ENCODE data around the gene TRPM5. TPM values are rescaled to one million over a fixed set of nuclear protein-coding genes. Genes with fewer than 3 reads are reported as not detected.

The TRPM5 gene
- total RNA-seq, 1 donor from 2014 or later = not detected

DNA sequence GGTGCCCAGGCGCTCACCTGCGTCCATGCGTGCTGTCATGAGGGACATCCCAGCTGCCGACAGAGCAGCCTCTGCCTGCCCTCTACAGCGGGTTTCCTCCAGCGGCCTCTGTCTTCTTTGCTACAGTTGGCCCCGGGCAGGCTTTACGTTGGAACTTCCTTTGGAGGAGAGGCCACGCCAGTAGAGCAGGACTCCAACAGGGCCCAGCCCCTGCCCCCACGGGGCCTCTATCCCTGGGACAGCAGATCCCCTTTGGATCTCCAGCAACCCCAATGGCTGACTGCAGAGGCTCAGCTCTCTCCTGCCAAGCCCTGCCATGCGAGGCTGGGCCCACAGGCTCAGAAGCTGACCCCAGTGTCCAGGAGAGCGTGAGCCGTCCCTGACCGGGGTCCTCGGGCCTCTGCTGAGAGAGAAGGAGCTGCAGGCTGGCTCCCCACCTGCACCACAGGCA, 12.1 kb downstream of the TRPM5 start:
- peak; percentile 37 for DNase-seq

GRCh38 chr11:2431395-2431794, 12.9 kb downstream of the TRPM5 start:
- no peak for TF ChIP-seq CTCF (IDR thresholded peaks at IDR 0.05)
- H3K4me3 ChIP-seq = no peak overlapping the region
- no peak for ATAC-seq

More for the DNA sequence above, 12.1 kb downstream of the TRPM5 start:
- no peak for TF ChIP-seq CTCF (IDR thresholded peaks at IDR 0.05)
- H3K9me3 ChIP-seq = no peaks in the 10 kb centered on the region
- no peaks in the 10 kb centered on the region for H3K4me1 ChIP-seq
- intact Hi-C loops (cut with DNase I) = no loop called here
- no peak overlapping the region for H3K27ac ChIP-seq
- H3K27me3 ChIP-seq (ENCODE audit: low read depth) = no peaks in the 10 kb centered on the region
- H3K36me3 ChIP-seq = no peaks in the 10 kb centered on the region
- H3K4me3 ChIP-seq = no peak overlapping the region
- no peak for ATAC-seq

DNA sequence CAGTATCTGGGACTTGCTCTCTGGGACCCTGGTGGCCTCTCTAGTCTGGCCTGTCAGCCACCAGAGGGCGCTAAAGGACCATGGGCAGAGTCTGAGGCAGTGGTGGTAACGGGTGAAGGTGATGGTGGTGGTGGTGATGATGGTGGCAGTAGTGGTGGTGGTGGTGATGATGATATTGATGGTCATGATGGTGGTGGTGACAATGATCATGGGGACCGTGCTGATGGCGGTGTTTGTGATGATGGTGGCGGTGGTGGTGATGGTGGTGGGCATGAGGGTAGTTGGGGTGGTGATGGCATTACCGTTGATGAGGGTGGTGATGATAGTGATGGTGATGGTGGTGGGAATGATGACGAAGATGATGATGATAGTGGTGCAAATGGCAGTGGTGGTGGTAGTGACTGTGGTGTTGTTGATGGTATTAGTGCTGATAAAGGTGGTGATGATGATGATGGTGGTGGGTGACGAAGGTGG, 16.0 kb downstream of the TRPM5 start:
- intact Hi-C loops (cut with DNase I) = loop anchor here (5.0 to 10.0 kb wide), 2 partner anchors 104 to 124 kb away; partner anchors contain the start of genes C11orf21 and TSPAN32
- no peaks in the 10 kb centered on the region for H3K9me3 ChIP-seq
- peak; percentile 91 for TF ChIP-seq CTCF (IDR thresholded peaks at IDR 0.05)
- ATAC-seq = peak; percentile 82 to 90
- no peaks in the 10 kb centered on the region for H3K4me1 ChIP-seq
- peak; percentile 86 for DNase-seq
- no peak overlapping the region for H3K4me3 ChIP-seq
- no peaks in the 10 kb centered on the region for H3K27me3 ChIP-seq (ENCODE audit: low read depth)
- no peak overlapping the region for H3K27ac ChIP-seq
- H3K36me3 ChIP-seq = no peaks in the 10 kb centered on the region

More at GRCh38 chr11:2431395-2431794, 12.9 kb downstream of the TRPM5 start:
- intact Hi-C loops (cut with DNase I) = no loop called here
- no peak overlapping the region for H3K27ac ChIP-seq
- no peaks in the 10 kb centered on the region for H3K36me3 ChIP-seq
- no peaks in the 10 kb centered on the region for H3K9me3 ChIP-seq
- H3K4me1 ChIP-seq = no peaks in the 10 kb centered on the region
- no peaks in the 10 kb centered on the region for H3K27me3 ChIP-seq (ENCODE audit: low read depth)
- DNase-seq = no peak

DNA sequence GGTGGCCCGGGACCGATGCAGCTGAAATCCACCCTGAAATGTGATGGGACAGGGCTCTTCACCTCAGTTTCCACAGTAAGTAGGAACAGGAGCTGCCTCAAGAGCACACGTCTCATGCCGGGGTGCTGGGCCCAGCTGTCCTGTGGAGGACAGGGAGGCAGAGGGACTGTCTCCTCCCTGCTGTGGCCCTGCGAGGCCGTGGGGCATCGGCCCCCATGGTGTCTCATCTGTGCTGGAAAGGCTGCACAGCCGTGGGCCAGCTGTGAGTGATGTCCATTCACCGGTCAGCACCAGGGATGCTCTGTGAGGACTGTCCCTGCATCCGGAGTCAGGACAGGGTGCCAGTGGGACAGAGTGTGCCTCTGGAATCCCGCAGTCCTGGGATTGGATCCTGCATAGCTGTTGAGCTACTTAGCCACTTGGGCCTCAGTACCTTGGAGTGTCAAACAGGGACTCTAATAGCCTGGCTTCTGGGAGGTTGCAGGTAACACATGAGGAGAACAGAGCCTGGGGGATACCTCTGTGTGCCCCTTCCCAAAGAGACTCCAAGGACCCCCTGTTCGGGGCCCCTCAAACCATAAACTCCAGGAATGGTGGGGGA, 16.5 kb downstream of the TRPM5 start:
- DNase-seq = no peak
- H3K9me3 ChIP-seq = no peaks in the 10 kb centered on the region

More for the DNA sequence above, 16.5 kb downstream of the TRPM5 start:
- Histone ChIP-seq H3K27me3 (ENCODE audit: low read depth) (no peaks in the 10 kb centered on the region), H3K27ac (no peak overlapping the region), H3K4me1 (no peaks in the 10 kb centered on the region), H3K36me3 (no peaks in the 10 kb centered on the region), H3K4me3 (no peak overlapping the region)
- intact Hi-C loops (cut with DNase I) = loop anchor here (5.0 to 10.0 kb wide), 2 partner anchors 104 to 123 kb away; partner anchors contain the start of genes C11orf21 and TSPAN32
- no peak for TF ChIP-seq CTCF (IDR thresholded peaks at IDR 0.05)
- peak in 1 of 2 donors; percentile 2 for ATAC-seq

Measured in lower lobe of right lung (tissue), 2 donors.